OCI-M2 (cell line): ENCODE results near the gene TALDO1.

Source experiments
- DNase-seq: peaks from one replicate; lab custom pipeline; 2025; ENCODE audit not compliant: unreplicated experiment; lab: John Stamatoyannopoulos, UW

TALDO1 gene

GRCh38 chr11:714436-714835 lies 32.8 kb upstream of the TALDO1 start:
- DNase-seq: no peak

DNA sequence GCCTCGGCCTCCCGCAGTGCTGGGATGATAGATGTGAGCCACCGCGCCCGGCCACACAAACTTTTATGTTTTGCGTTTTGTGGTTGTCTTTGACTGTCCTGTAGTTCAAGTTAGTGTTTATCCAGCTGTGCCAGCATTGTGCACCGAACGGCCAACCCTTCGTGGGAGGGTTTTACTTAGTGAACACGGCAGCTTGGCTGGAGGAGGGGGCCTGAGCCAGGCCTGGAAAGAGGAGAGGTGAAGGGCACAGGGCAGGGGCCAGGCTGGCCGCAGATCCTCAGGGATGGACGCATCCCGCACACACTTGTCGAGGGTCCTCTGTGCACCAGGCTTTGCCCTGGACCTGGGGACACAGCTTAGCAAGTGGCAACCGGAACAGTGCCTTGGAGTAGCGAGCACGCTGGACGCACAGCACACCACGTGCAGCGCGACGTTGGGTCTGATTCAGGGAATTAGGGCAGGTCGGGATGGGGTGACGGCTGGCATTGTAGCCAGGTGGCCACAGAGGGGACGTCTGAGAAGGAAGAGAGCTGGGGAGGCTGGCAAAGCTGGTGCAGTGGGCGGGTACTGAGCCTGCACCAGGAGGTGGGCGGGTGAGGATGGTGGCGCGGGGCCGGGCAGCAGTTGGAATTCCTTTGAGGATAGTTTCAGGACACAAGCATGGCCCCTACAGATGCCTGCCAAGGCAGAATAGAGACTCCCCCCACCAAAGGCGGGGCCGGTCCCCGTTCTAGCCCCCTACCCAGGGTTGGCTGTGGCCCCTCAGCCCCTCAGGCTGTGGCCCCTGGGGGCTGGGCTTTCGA lies 27.8 kb upstream of the TALDO1 start:
- no peak for DNase-seq

DNA sequence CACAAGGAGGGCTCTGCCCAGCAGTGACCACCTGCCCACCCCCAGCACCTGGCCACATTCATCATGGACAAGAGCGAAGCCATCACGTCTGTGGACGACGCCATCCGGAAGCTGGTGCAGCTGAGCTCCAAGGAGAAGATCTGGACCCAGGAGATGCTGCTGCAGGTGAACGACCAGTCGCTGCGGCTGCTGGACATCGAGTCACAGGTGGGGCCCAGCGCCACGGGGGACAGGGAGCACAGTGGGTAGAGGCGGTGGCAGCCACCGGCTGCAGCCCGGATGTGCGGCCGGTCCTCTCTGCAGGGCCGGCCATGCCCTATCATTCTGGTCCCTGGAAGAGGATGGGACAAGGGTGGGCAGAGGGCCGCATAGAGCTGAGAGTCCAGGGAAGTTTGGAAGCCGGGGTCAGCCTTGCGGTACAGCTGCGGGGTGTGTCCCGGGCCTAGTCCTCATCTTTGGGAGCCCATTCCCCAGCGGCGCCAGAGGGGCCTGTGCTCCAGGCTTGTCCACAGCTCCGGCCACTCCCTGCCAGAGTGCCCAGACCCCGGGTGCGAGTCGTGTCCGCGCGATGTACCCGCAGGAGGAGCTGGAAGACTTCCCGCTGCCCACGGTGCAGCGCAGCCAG lies 27.1 kb upstream of the TALDO1 start:
- DNase-seq: no peak

DNA sequence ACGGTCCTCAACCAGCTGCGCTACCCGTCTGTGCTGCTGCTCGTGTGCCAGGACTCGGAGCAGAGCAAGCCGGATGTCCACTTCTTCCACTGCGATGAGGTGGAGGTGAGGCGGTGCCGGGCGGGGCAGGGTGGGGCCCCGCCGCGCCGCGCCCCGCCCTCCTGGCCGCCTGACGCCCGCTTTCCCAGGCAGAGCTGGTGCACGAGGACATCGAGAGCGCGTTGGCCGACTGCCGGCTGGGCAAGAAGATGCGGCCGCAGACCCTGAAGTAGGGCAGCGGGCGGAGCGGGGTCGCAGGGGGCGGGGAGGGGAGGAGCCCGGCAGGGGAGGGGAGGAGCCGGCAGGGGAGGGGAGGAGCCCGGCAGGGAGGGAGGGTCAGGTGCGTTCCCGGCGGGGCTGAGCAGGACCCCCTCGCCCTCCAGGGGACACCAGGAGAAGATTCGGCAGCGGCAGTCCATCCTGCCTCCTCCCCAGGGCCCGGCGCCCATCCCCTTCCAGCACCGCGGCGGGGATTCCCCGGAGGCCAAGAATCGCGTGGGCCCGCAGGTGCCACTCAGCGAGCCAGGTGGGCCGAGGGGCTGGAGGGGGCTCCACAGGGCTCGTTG lies 26.5 kb upstream of the TALDO1 start:
- DNase-seq: no peak

DNA sequence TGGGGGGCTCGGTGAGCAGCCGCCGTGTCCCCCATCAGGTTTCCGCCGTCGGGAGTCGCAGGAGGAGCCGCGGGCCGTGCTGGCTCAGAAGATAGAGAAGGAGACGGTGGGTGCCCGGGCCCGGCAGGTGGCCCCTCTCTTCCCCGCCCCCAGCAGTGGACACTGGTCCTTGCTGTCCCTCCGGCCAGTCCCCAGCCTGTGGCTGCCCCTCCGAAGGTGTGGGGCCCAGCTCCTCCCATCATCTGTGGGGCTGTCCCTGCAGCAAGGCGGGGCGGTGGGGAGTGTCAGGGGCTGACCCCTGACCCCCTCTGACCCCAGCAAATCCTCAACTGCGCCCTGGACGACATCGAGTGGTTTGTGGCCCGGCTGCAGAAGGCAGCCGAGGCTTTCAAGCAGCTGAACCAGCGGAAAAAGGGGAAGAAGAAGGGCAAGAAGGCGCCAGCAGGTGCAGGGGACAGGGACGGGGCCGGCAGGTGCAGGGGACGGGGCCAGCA lies 26.0 kb upstream of the TALDO1 start:
- no peak for DNase-seq

GRCh38 chr11:721741-722345 lies 25.4 kb upstream of the TALDO1 start:
- no peak for DNase-seq

GRCh38 chr11:722346-722811 lies 24.9 kb upstream of the TALDO1 start:
- DNase-seq: no peak

DNA sequence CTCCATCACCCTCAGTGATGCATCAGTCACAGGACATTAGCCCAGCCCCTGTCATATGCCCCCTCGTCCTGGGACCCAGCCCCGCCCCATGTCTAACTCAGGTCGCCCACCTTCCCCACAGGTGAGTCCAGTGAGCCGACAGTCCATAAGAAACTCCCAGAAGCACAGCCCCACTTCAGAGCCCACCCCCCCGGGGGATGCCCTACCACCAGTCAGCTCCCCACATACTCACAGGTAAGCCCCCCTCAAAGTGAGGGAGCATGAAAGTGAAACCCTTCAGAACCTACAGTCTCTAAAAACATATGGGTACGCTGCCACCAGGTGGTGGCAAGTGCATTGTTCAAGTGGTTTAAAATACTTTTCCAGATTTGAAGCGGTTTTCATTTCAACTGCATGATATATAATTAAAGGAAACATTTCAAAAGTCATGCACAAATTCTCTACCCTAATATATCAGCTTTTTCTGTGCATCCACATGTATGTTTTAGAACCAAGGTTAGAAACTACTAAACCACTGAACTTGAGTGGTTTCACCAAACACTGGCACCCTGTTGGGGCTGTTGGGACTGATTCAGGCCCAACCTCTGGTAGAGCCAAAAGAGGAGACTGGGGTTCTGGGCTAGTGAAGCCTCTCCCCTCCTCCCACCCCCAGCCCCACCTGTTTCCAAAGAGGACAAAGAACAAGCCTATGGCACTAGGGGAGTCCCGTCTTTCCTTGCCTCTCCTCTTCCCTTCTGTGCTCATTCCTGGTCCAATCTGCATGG lies 24.0 kb upstream of the TALDO1 start:
- DNase-seq: no peak

GRCh38 chr11:724049-724777 lies 23.1 kb upstream of the TALDO1 start:
- DNase-seq: no peak

GRCh38 chr11:724778-725386 lies 22.4 kb upstream of the TALDO1 start:
- DNase-seq: no peak

DNA sequence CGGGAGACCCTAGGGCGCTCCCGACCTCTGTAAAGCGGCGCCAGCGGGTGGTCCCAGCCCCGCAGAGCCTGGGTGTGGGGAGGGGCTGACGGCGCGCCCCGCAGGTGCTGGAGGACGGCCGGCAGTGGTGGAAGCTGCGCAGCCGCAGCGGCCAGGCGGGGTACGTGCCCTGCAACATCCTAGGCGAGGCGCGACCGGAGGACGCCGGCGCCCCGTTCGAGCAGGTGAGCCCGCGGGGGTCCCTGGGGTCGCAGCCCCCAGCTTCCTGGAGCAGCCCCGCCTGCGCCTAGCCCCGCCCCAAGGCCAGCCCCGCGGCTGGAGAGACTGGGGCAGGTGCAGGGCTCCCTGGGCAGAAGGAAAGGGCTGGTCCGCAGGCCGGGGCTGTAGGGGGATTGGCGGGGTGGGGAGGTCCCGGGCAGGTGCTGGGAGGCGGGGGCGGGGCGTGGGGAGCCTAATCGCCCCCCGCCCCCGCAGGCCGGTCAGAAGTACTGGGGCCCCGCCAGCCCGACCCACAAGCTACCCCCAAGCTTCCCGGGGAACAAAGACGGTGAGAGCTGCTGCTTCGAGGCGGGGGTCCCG lies 21.6 kb upstream of the TALDO1 start:
- DNase-seq: no peak

DNA sequence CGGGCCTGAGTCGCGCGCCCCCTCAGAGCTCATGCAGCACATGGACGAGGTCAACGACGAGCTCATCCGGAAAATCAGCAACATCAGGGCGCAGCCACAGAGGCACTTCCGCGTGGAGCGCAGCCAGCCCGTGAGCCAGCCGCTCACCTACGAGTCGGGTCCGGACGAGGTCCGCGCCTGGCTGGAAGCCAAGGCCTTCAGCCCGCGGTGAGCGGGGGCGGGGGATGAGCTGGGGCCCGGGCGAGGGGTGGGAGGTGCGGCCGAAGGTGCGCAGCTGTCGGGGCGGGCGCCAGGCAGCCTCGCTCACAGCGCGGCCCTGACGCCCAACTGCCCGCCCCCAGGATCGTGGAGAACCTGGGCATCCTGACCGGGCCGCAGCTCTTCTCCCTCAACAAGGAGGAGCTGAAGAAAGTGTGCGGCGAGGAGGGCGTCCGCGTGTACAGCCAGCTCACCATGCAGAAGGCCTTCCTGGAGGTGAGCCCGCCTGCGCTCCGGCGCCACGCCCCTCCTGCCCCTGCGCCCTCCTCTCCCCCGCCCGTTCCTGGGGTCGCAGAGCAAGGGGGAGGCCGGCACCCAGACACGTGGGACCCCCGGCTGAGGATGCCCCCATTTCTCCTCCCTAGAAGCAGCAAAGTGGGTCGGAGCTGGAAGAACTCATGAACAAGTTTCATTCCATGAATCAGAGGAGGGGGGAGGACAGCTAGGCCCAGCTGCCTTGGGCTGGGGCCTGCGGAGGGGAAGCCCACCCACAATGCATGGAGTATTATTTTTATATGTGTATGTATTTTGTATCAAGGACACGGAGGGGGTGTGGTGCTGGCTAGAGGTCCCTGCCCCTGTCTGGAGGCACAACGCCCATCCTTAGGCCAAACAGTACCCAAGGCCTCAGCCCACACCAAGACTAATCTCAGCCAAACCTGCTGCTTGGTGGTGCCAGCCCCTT lies 20.7 kb upstream of the TALDO1 start:
- no peak for DNase-seq

- DNase-seq: no peak
Observed at GRCh38 chr11:727281-727701, 20.0 kb upstream of the TALDO1 start.

DNA sequence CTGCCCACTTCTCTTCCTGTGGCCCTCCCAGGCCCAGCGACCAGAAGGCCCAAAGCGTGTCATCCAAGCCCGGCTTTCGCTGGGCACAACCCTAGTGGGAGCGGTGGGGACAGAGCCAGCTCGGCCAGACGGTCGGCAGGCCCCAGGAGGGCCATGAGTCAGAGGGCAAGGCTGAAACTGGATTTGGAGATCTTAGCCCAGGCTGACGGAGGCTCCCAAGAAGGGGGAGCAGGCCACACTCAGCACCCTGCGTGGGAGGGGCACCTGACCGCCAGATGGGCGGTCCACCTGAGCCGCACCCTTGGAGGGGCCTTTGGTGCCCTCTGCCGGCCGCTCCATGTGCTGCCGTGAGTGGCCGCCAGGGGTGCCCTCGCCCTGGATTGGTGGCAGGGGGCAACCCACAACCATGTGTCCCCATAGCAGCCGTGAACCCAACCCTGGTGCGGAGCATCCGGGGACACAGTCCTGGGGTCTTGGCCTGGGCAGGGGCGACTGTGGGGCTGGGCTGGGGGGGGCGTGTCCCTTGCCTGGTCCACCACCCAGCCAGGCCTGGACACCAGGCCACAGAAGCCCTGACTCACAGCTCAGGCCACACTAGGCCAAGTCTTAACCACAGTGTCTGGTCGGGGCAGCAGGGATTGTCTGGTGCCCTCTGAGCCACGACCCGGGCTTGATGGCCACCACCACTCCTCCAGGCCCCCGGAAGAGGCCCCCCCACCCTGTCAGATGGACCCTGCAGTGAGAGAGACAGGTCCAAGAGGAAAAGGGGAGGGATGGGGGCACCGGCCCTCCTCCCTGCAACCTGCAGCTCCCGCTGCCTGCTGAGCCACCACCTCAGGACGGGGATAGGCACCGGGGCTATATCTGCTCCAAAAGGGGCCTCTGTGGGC lies 19.2 kb upstream of the TALDO1 start:
- no peak for DNase-seq

GRCh38 chr11:728901-729491 lies 18.3 kb upstream of the TALDO1 start:
- DNase-seq: no peak

DNA sequence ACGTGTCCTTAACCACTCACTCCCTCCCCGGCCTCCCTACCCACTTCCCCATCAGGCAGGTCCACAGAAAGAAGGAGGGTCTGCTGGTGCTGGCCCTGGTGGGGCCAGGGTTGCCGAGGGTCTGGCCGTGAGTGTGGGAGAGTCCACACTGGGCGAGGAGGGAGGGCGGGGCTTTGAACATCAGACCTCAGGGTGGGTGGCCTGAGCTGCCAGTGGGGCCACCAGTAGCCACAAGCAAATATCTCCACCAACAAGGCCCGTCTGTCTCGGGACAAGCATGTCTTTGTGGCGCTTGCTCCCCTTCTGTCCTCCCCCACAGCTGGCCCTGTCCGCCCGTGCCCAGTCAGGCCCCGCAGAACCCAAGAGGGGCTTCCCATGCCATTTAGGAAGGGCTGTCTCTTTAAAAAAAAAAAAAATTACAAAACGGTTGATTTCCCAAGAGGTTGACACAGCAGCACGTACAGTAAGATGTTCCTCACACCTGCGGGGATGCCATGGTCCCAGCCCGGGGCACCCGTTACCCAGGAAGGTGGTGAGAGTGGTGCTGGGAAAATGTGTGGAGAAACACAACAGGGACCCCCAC lies 17.7 kb upstream of the TALDO1 start:
- no peak for DNase-seq

GRCh38 chr11:733072-733471 lies 14.2 kb upstream of the TALDO1 start:
- no peak for DNase-seq
